ENCODE results near the gene ZNF670.

Gene ZNF670

GRCh38 chr1:247064304-247064703, 14.3 kb downstream of the ZNF670 start:
- FAIRE-seq (no peak), DNase-seq (ENCODE audit: insufficient read length, low spot score) (no peak)
- no peak for TF ChIP-seq CTCF (IDR thresholded peaks at IDR 0.05; ENCODE audit: insufficient read depth, missing control alignments)

GRCh38 chr1:247060771-247061170, 17.8 kb downstream of the ZNF670 start:
- TF ChIP-seq CTCF (IDR thresholded peaks at IDR 0.05; ENCODE audit: insufficient read depth, missing control alignments), result no peak
- FAIRE-seq (peak; percentile 32), DNase-seq (ENCODE audit: insufficient read length, low spot score) (no peak)

- no peak for DNase-seq (ENCODE audit: insufficient read length, low spot score)
- no peak for TF ChIP-seq CTCF (IDR thresholded peaks at IDR 0.05; ENCODE audit: insufficient read depth, missing control alignments)
- no peak for FAIRE-seq
Observed at GRCh38 chr1:247056071-247056470, 22.5 kb downstream of the ZNF670 start.

- FAIRE-seq, result no peak
- no peak for DNase-seq (ENCODE audit: insufficient read length, low spot score)
- no peak for TF ChIP-seq CTCF (IDR thresholded peaks at IDR 0.05; ENCODE audit: insufficient read depth, missing control alignments)
Observed at GRCh38 chr1:247054992-247055415, 23.6 kb downstream of the ZNF670 start.

GRCh38 chr1:247047702-247048101, 30.9 kb downstream of the ZNF670 start:
- no peak for TF ChIP-seq CTCF (IDR thresholded peaks at IDR 0.05; ENCODE audit: insufficient read depth, missing control alignments)
- no peak for FAIRE-seq
- DNase-seq (ENCODE audit: insufficient read length, low spot score), result no peak

GRCh38 chr1:247047260-247047659, 31.4 kb downstream of the ZNF670 start:
- DNase-seq (ENCODE audit: insufficient read length, low spot score), result no peak
- FAIRE-seq, result no peak
- no peak for TF ChIP-seq CTCF (IDR thresholded peaks at IDR 0.05; ENCODE audit: insufficient read depth, missing control alignments)

- DNase-seq (ENCODE audit: insufficient read length, low spot score) (no peak), FAIRE-seq (no peak)
- TF ChIP-seq CTCF (IDR thresholded peaks at IDR 0.05; ENCODE audit: insufficient read depth, missing control alignments), result no peak
Observed at GRCh38 chr1:247043406-247043805, 35.2 kb downstream of the ZNF670 start.

Measured in D721Med (cell line).